Astrocyte (in vitro differentiated cells and primary cell): ENCODE data around the gene MOG. TPM values are rescaled to one million over a fixed set of nuclear protein-coding genes. Genes with fewer than 3 reads are reported as not detected.
A peak's percentile ranks its signal among the peaks of the same experiment; 100 is the strongest.

Source experiments
- DNase-seq: peaks from one replicate; pipeline ENCODE4 v3.0.0-alpha.2; 2010; ENCODE audit warnings: low read depth
- FAIRE-seq: peaks from 2 replicates; lab custom pipeline; 2011; peaks lifted over from hg19 to GRCh38; lab: Jason Lieb, UNC
- H2AFZ ChIP-seq: 2 replicates; pipeline ENCODE4 v1.6.0; 2012; ENCODE audit warnings: low read depth, low read length, inconsistent platforms
- H3K27ac ChIP-seq: 2 replicates; pipeline ENCODE4 v1.5.1; 2011; ENCODE audit warnings: low read depth, low read length, inconsistent platforms
- H3K27me3 ChIP-seq: 2 replicates; pipeline ENCODE4 v1.6.0; 2011; ENCODE audit warnings: low read length, inconsistent platforms; ENCODE audit not compliant: insufficient read depth
- H3K36me3 ChIP-seq: 2 replicates; pipeline ENCODE4 v1.5.1; 2011; ENCODE audit warnings: low read length, inconsistent platforms; ENCODE audit not compliant: insufficient read depth
- H3K4me1 ChIP-seq: 2 replicates; pipeline ENCODE4 v1.5.1; 2011; ENCODE audit warnings: low read length, inconsistent platforms; ENCODE audit not compliant: insufficient read depth
- H3K4me2 ChIP-seq: 2 replicates; pipeline ENCODE4 v1.6.0; 2012; ENCODE audit warnings: low read length, inconsistent platforms
- H3K4me3 ChIP-seq: 2 replicates; pipeline ENCODE4 v1.5.1; 2011; ENCODE audit warnings: low read depth, mild to moderate bottlenecking, low read length, inconsistent platforms; ENCODE audit not compliant: insufficient read depth
- H3K79me2 ChIP-seq: 2 replicates; pipeline ENCODE4 v1.6.0; 2012; ENCODE audit warnings: mild to moderate bottlenecking, low read length, inconsistent platforms; ENCODE audit not compliant: insufficient read depth
- H3K9ac ChIP-seq: 2 replicates; pipeline ENCODE4 v1.6.0; 2012; ENCODE audit warnings: mild to moderate bottlenecking, low read length, inconsistent platforms
- H3K9me3 ChIP-seq: 2 replicates; pipeline ENCODE4 v1.5.1; 2012; ENCODE audit warnings: low read depth, mild to moderate bottlenecking, low read length, inconsistent platforms; ENCODE audit not compliant: insufficient read depth
- H4K20me1 ChIP-seq: 2 replicates; pipeline ENCODE4 v1.6.0; 2012; ENCODE audit warnings: low read length, inconsistent platforms; ENCODE audit not compliant: insufficient read depth
- H3K27ac Mint-ChIP-seq: one replicate; pipeline ENCODE4 v1.8.0; 2021; ENCODE audit warnings: mild to moderate bottlenecking, mixed read lengths; ENCODE audit not compliant: unreplicated experiment
- H3K27me3 Mint-ChIP-seq: one replicate; pipeline ENCODE4 v1.8.0; 2021; ENCODE audit warnings: low read depth, mixed read lengths; ENCODE audit not compliant: unreplicated experiment
- H3K36me3 Mint-ChIP-seq: one replicate; pipeline ENCODE4 v1.8.0; 2021; ENCODE audit warnings: low read depth, mixed read lengths; ENCODE audit not compliant: unreplicated experiment
- H3K4me1 Mint-ChIP-seq: one replicate; pipeline ENCODE4 v1.8.0; 2021; ENCODE audit warnings: low read depth, mixed read lengths; ENCODE audit not compliant: unreplicated experiment
- H3K4me3 Mint-ChIP-seq: one replicate; pipeline ENCODE4 v1.8.0; 2021; ENCODE audit warnings: mild to moderate bottlenecking, moderate library complexity, mixed read lengths; ENCODE audit not compliant: unreplicated experiment
- H3K9me3 Mint-ChIP-seq: one replicate; pipeline ENCODE4 v1.8.0; 2021; ENCODE audit warnings: mild to moderate bottlenecking, mixed read lengths; ENCODE audit not compliant: unreplicated experiment
- EZH2 ChIP-seq: IDR thresholded peaks from 2 replicates; pipeline ENCODE4 v1.6.1; 2012; ENCODE audit warnings: mild to moderate bottlenecking, low read length, inconsistent platforms; ENCODE audit not compliant: insufficient read depth
- total RNA-seq: library from RNA; stranded (reverse); gene quantifications from 2 replicates; pipeline ENCODE4 v1.2.1, GENCODE V29; 2021
- TF ChIP-seq, protein P1 (sequence below): IDR thresholded peaks from 2 replicates; pipeline ENCODE4 v1.5.1; 2011; ENCODE audit warnings: low read depth, mild to moderate bottlenecking, inconsistent platforms, low read length, moderate library complexity; ENCODE audit not compliant: insufficient read depth

MOG gene
- total RNA-seq, 1 donor from 2014 or later = not detected

GRCh38 chr6:29626948-29627754 is 29.7 kb upstream of the MOG start:
- Histone ChIP-seq H3K4me2 (peak overlapping the region; percentile 100), H3K4me3 (peak overlapping the region; percentile 68), H3K27me3 (no peaks in the 10 kb centered on the region), H3K36me3 (peaks cover 11% of the 10 kb centered on the region), H2AFZ (peak overlapping the region; percentile 73), H3K4me1 (peaks cover 48% of the 10 kb centered on the region), H3K9me3 (no peaks in the 10 kb centered on the region), H3K79me2 (peaks cover 19% of the 10 kb centered on the region), H3K9ac (peak overlapping the region; percentile 85), H4K20me1 (peaks cover 46% of the 10 kb centered on the region), H3K27ac (no peak overlapping the region)
- Mint-ChIP-seq H3K4me1 (peaks cover 54% of the 10 kb centered on the region), H3K36me3 (peaks cover 20% of the 10 kb centered on the region), H3K4me3 (peak overlapping the region; percentile 89), H3K27me3 (no peaks in the 10 kb centered on the region), H3K9me3 (no peaks in the 10 kb centered on the region), H3K27ac (peak overlapping the region; percentile 59)
- no peak for FAIRE-seq
- no peak for DNase-seq
- TF ChIP-seq EZH2 = no peak
- TF ChIP-seq, protein P1, sequence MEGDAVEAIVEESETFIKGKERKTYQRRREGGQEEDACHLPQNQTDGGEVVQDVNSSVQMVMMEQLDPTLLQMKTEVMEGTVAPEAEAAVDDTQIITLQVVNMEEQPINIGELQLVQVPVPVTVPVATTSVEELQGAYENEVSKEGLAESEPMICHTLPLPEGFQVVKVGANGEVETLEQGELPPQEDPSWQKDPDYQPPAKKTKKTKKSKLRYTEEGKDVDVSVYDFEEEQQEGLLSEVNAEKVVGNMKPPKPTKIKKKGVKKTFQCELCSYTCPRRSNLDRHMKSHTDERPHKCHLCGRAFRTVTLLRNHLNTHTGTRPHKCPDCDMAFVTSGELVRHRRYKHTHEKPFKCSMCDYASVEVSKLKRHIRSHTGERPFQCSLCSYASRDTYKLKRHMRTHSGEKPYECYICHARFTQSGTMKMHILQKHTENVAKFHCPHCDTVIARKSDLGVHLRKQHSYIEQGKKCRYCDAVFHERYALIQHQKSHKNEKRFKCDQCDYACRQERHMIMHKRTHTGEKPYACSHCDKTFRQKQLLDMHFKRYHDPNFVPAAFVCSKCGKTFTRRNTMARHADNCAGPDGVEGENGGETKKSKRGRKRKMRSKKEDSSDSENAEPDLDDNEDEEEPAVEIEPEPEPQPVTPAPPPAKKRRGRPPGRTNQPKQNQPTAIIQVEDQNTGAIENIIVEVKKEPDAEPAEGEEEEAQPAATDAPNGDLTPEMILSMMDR = no peak

DNA sequence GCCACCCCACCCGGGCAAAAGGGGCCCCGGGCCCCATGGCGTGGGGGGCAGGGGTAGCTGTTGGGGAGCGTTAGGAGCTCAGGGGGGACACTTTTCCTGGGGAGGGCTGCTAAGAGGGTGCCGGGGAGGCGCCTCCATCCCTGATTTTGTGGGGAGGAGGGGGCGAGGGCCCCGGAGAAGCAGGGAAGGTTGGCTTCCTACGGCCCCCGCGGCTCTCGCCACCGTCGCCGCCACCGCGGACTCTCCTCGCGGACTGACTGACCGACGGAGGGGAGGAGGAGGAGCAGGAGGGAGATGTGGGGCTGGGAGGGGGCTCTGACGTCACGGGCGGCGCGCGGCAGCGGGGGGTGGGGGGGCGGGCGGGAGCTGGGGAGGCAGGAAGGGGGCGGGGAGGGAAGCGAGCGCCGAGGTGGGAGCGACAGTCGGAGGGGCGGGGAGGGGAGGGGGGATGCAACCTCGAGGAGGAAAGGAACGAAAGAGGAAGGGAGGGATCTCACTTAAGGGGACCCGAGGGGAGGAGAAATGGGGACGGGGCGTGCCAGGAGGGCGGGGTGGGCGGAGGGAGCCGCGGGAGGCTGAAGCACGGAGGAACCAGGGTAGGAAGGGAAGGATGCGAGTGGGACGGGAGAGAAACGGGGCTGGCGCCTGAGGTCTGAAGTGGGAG is 29.0 kb upstream of the MOG start:
- peaks cover 49% of the 10 kb centered on the region for H3K4me1 ChIP-seq
- TF ChIP-seq, protein P1 = no peak
- no peak for TF ChIP-seq EZH2
- DNase-seq (peak; percentile 78), FAIRE-seq (no peak)
- peaks cover 51% of the 10 kb centered on the region for H3K4me1 Mint-ChIP-seq
- H3K4me3 Mint-ChIP-seq = peak overlapping the region; percentile 89
- peak overlapping the region; percentile 97 for H3K27ac Mint-ChIP-seq
- H3K4me2 ChIP-seq = peak overlapping the region; percentile 100
- peak overlapping the region; percentile 96 for H2AFZ ChIP-seq
- H3K36me3 Mint-ChIP-seq = peaks cover 14% of the 10 kb centered on the region
- peak overlapping the region; percentile 91 for H3K9ac ChIP-seq
- H3K79me2 ChIP-seq = peaks cover 19% of the 10 kb centered on the region
- H3K27me3 Mint-ChIP-seq = no peaks in the 10 kb centered on the region
- H3K27me3 ChIP-seq = no peaks in the 10 kb centered on the region
- H3K9me3 Mint-ChIP-seq = no peaks in the 10 kb centered on the region
- peaks cover 10% of the 10 kb centered on the region for H3K36me3 ChIP-seq
- H4K20me1 ChIP-seq = peaks cover 46% of the 10 kb centered on the region
- no peaks in the 10 kb centered on the region for H3K9me3 ChIP-seq
- H3K27ac ChIP-seq = peak overlapping the region; percentile 80
- peak overlapping the region; percentile 75 for H3K4me3 ChIP-seq
